22Rv1 (cell line): ENCODE results near the gene ZNF701.
"Not testable (repeated sequence)": the region's sequence is repeated elsewhere in the genome, so short reads cannot be mapped to it uniquely, and the experiment has no call there.

Experiments
- ZFX ChIP-seq: fragments of 450-650 bp; IDR thresholded peaks from 2 replicates; pipeline ENCODE4 v1.6.1; 2017; ENCODE audit warnings: antibody characterized with exemption, borderline replicate concordance
- TF ChIP-seq, protein P1 (sequence below): fragments of 450-650 bp; IDR thresholded peaks from 2 replicates; pipeline ENCODE4 v1.5.1; 2017; ENCODE audit warnings: mild to moderate bottlenecking

- TF ChIP-seq, protein P1, sequence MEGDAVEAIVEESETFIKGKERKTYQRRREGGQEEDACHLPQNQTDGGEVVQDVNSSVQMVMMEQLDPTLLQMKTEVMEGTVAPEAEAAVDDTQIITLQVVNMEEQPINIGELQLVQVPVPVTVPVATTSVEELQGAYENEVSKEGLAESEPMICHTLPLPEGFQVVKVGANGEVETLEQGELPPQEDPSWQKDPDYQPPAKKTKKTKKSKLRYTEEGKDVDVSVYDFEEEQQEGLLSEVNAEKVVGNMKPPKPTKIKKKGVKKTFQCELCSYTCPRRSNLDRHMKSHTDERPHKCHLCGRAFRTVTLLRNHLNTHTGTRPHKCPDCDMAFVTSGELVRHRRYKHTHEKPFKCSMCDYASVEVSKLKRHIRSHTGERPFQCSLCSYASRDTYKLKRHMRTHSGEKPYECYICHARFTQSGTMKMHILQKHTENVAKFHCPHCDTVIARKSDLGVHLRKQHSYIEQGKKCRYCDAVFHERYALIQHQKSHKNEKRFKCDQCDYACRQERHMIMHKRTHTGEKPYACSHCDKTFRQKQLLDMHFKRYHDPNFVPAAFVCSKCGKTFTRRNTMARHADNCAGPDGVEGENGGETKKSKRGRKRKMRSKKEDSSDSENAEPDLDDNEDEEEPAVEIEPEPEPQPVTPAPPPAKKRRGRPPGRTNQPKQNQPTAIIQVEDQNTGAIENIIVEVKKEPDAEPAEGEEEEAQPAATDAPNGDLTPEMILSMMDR = not testable (repeated sequence)
- not testable (repeated sequence) for TF ChIP-seq ZFX
These were observed 468 bp upstream of the ZNF701 start for GRCh38 chr19:52569638-52569999.
